ENCODE measurements around the gene ECPAS.
"Not testable (repeated sequence)": the region's sequence is repeated elsewhere in the genome, so short reads cannot be mapped to it uniquely, and the experiment has no call there.

ECPAS gene

DNA sequence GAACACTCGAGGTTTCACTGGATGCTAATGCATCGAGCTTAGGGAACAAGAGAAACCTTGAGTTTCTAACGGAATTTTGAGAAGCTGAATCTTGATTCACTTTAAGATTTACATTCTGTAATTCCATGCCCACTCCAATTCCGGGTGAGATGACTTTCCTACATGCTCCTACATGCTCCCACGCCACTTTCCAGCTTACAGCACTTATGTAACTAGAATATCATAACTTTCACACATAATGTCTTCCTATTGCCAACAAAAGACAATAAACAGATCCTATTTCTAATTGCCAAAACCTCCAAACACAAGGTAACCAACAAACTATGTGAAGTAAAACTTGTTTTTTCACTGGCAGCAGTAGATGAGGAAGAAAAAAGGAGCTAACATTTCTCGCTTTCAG, 72.9 kb downstream of the ECPAS start:
- no peak for DNase-seq (ENCODE audit: low spot score)

DNA sequence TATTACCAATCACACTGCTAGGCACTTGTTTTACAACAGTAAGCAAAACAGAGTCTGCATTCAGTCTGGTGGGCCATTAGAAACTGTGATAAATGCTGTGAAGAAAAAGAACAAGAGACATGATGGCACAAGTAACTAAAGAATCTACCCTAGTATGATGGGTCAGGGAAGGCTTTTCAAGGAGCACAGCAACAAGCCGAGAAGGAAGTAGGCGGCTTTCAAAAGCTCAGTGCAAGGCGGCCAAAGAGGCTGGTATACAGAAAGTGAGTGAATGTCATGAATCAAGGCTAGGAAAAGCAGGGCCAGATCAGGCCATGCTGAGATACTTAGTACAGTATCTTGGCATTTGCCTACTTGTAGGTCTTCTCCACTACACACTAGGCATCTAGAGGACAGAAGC, 76.4 kb downstream of the ECPAS start:
- DNase-seq (ENCODE audit: low spot score) = no peak

DNA sequence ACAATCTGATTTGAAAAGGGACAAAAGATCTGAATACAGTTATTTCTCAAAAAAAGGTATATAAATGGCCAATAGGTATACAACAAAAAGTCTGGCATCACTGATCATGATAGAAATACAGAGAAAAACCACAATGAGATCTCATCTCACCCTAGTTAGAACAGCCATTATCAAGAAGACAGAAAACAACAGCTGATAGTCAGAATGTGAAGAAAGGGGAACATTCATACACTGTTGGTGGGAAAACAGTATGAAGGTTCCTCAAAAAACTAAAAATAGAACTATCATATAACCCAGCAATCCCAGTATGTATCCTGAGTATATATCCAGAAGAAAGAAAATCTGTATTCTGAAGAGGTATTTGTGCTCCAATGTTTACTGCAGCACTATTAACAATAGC, 78.5 kb downstream of the ECPAS start:
- DNase-seq (ENCODE audit: low spot score) = no peak

DNA sequence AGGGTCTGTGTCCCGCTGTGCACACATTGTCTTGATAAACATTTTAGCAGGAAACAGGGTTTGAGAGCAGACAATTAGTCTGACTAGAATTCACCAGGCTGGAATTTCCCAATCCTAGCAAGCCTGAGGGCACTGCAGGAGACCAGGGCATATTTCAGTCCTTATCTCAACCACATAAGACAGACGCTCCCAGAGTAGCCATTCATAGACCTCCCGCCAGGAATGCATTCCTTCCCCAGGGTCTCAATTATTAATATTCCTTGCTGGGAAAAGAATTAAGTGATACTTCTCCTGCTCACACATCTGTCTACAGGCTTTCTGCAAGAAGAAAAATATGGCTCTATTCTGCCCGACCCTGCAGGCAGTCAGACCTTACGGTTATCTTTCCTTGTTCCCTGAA, 82.7 kb downstream of the ECPAS start:
- not testable (repeated sequence) for DNase-seq (ENCODE audit: low spot score)

DNA sequence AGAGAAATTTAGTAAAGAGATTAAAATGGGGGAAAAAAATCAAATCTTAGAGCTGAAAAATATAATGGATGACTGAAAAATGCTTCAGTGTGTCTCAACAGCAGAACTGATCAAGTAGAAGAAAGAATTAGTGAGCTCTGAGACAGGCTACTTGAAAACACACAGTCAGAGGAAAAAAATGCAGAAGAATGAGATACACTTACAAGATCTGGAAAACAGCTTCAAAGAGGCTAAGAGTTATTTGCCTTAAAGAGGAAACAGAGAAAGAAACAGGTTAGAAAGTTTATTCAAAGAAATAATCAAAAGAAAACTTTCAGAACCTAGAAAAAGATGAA, 83.7 kb downstream of the ECPAS start:
- no peak for DNase-seq (ENCODE audit: low spot score)

DNA sequence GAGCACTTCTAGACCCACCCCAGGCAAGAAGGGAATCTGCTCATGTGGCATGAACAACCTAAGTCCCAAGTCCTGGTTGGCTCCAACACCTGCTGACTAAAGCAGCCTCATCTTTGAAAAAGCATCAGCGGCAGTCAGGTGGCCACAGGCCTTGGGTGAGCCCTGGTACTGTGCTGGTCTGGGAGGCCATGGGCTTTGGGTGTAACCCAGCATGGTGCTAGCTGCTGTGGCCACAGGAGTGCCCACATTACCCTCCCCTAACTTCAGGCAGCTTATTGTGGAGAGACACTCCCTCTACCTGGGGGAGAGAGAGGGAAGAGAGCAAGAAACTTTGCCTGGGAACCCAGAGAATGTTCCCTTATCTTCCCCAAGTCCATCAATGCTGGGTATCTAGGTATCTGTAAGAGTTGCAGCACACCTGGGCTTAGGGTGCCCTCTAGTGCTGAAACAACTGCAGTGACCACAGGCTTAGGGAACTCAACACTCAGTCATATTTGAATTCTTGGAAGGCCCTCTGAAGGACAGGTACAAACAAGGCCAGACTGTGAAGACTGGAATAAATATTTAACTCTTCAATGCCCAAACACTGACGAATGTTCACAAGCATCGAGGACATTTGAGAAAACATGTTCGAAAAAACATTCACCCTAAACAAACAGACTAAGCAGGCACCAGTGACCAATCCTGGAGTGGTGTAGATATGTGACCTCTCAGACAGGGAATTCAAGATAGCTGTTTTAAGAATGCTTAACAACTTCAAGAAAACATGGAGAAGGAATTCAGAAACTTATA, 84.2 kb downstream of the ECPAS start:
- DNase-seq (ENCODE audit: low spot score) = peak; percentile 42

DNA sequence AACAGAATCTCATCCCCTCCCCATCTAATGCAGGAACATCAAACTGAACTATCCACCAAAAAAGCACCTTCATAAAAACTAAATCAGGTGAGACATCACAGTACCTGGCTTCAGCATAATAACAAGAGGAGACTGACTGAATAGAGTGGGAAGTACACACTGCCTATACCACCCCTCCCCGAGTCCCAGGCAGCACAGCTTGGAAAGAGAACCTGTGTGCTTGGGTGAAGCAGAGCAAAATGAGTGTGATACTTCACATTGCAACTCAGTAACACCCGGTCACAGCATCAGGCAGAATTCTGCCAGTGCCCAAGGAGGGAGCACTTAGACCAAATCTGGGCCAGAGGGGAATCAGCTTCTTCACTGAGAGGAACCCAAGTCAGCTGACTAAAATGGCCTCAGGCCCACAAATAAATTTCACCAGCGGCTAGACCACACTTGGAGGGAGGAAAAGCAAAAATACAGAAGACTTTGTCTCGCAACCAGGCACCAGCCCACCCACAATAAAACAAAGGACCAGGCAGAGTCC, 84.9 kb downstream of the ECPAS start:
- no peak for DNase-seq (ENCODE audit: low spot score)

DNA sequence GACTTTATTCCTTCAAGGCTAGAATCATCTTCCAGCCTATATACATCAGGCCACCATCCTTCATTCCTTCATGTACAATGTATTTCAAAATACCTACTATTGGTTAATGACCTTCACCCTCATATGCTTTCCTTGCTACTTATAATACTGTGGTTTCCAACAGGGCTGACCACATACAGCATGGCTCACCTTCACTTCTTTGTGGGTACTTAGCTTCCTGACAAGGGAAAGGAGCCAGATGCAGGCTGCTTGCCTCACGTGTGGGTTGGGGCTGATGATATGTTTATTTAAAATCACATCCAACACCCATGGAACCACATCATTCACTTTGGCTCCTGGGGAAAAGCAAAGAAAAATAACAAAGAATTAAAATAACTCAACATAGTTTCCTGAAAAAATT, 90.2 kb downstream of the ECPAS start:
- no peak for DNase-seq (ENCODE audit: low spot score)

DNA sequence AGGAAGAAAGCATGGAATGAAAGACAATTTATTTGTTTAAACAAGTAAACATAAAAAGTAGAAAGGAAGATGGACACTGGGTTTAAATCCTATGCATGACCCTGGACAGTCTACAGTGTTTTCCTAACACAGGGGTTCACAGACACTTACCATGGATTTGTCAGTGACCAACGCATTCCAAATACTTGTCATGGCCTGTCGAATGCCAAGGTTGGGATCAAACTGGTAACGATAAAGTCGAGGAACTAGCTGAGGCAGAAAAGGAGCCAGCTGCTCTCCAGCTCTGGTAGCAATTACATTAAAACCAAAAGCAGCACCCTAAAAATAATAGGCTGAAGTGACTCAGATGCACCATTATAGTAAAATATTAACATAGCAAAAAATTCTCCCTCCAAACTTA, 94.8 kb downstream of the ECPAS start:
- DNase-seq (ENCODE audit: low spot score) = no peak

DNA sequence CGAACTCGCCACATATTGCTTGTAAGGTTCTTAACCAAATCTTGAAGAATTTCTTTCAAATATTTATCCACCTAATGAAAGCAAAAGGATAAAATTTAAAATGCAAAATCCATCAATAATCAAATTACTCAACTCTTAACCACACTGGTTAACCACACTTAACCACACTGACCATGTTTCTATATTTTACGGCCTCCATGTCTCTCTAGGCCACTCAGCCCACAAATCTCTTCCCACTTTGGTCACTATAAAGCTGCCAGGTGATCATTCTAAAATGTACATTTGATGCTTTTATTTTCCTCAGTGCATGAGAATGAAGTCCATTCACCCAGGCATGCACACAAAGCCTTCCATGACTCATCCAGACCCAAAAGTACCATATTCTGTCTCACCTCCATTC, 97.8 kb downstream of the ECPAS start:
- DNase-seq (ENCODE audit: low spot score) = no peak

DNA sequence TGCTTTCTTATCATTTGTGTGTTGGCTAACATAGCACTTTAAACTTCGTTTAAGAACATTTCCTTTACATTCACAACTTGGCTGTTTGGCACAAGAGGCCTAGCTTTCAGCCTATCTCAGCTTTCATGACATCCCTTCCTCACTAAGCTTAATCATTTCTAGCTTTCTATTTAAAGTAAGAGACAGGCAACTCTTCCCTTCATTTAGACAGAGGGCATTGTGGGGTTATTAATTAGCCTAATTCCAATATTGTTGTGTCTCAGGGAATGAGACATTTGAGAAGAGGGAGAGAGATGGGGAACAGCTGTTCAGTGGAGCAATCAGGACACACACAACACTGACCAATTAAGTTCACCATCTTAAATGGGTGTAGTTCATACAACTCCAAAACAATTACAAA, 103.2 kb downstream of the ECPAS start:
- DNase-seq (ENCODE audit: low spot score) = no peak

DNA sequence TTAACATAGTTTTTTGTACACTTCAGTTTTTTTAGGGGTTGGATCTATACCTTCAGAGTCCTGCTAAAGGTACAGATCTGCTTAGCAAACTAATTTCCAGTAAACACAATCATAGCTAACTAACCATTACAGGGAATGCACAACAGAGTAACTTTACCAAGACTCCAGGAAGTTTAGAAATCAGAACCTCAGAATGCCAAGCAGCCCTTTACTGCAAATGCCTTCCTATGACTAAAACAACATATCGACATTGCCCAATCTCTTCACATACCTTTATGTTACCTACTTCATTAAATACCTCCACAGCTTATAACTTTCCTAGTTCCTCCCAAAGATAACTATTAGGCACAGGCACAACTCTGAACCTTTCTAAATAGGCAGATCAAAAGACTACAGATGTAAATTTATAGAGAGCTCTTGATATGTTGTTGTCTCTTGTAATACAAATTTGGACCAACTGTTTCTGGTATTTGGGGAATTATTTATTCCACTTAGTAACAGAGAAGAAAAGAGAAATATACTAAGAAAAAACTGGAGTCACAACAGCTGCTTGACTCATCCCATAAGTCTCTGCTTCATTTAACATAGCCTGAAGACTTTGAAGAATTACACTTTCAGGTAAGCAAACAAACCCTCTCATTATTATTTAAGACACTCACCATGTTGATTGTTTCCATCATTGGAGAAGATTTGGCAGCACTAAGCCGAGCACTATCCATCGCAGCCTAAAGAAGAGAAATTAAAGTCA, 108.2 kb downstream of the ECPAS start:
- DNase-seq (ENCODE audit: low spot score) = no peak

DNA sequence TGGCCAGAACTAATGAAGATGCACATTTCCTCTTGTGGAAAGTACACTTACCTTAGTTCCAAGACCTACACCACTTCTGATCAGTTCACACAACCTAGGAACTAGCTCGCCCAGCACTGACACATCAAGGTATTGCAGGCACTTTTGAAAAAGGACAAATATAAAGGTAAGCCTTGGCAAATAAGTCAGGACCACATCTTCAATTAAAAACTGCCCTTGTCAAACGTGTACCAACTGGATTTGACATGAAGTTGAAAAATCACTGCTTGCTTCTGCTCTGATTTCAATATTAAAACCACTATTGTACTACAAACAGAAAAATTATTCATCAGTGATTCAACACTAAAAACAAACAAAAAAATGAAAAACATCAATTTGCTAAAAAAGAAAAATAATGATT, 109.1 kb downstream of the ECPAS start:
- no peak for DNase-seq (ENCODE audit: low spot score)

DNA sequence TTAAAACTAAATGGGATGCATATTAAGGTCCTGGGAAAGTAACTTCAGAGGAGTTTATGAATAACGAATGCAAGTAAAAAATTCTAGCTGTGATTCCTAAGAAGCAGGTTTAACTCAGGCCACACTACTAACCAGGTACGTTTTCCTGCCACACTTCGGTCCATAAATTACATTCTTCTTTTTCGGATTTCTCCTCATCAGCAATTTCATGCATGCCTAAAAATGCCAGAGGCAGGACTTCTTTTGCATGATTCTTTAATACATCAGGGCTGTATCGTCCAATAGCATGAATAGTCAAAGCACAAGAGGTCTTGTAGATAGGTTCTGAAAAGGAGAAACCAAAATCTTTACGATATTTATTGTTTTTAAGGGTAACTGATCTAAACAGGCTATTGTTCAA, 111.9 kb downstream of the ECPAS start:
- no peak for DNase-seq (ENCODE audit: low spot score)

DNA sequence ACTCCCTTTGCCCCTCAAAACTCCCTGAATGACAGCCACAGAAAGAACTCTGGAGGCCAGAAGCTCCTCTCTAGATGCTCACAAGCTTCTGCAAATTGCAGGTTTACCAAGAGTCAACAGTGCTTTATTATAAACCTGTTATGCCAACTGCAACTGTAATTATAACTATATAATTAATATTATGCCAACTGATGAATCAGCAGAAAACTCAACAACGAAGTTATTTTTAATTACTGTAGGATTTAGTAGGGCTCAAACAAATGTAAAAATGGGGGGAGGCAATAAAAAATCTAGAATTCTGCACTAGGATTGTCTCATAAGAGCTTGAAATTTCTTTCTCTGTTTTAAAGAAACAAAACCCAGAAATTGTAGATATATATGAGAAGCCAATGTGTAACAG, 117.2 kb downstream of the ECPAS start:
- no peak for DNase-seq (ENCODE audit: low spot score)

DNA sequence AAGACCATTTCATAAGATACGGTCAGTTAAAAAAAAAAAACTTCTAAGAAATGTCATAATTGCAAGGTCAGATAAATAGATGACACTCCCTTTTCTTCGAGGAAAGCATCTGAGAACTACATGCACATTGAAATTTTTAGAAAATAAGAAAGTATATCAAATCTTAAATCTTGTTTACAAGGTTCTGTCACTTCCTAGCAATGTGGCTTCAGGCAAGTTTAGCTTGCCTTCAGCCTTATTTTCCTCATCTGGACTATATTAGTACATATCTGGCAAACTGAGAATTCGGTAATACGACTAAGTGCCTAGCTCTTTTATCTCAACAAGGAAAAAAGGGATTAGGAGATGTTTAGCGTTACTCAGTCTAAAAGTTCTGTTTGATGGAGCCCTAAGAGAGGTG, 121.7 kb downstream of the ECPAS start:
- peak; percentile 39 for DNase-seq (ENCODE audit: low spot score)

DNA sequence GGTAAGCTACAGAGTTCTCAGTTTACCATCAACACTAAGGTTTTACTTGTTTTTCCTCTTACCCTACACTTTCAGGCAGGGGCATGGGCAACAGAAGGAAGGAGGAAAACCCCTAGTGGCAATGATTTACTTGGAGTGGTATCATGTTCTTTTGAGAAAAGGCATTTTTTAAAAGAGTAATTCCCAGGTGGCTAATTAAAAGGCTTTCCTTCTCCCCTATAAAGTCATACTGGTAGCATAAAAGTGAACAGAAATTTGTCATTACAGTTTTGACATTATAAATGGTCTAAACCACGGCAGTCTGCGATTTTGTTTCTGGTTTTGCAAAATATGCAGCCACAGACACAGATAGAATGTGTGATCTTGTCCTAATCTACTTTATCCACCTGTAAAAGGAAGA, 123.3 kb downstream of the ECPAS start:
- DNase-seq (ENCODE audit: low spot score) = no peak

DNA sequence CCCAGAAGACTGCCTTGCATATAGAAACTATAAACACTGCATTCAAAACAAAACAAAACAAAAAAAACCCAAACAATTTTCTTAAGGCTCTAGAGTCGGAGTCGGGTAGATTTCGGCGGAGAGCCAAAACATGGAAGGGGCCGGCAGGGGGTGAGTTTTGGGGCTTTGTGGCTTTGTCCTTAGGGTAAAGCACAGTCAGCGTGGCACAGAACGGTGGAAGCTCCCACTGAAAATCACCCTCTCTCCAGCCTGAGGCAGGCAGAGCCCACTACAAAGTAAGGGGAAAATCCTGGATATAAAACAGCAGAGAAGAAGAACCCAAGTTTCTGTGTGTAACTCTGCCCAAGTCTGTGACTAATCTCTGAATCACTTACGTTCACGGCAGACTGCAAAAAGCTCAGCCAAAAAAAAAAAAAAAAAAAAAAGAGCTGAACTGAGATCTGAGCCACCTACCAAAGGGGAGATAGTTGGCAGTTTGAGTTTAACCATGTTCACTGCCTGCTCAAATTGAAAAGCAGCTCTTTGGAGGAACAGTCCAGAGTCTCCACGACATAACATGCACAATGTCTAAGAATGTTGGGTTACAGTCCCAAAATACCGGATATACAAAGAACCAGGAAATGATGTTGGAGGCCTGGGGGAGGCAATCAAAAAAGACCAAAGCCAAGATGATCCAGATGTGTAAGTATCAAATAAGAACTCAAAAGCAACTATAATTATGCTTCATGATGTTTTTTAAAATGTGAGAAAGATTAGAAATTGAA, 127.5 kb downstream of the ECPAS start:
- DNase-seq (ENCODE audit: low spot score) = no peak

DNA sequence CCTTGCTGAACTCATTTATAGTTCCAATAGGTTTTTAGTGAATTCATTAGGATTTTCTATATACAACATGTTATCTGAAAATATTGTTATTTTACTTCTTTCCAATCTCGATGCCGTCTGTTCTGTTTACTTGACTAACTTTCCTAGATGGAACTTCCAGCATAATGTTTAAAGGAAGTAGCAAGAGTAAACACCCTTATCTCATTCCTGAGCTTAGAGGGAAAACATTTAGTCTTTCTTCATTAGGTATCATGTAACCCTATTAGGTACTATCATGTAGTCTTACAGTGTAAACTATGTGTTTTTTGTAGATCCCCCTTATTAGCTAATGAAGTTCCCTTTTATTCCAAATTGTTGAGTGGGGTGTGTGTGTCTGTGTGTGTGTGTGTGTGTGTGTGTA, 131.6 kb downstream of the ECPAS start:
- no peak for DNase-seq (ENCODE audit: low spot score)

DNA sequence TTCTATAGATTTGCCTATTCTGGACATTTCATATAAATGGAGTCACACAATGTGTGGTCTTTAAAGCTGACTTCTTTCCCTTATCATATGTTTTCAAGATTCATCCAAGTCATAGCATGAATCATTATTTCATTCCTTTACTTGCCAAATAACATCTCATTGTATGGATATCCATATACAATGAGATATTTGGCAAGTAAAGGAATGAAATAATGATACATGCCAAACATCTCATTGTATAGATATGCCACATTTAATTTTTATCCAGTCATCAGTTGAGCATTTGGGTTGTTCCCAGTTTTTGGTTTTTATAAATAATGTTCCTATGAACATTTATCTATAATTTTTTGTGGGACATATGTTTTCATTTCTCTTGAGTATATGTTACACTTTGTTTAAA, 133.6 kb downstream of the ECPAS start:
- DNase-seq (ENCODE audit: low spot score) = no peak

DNA sequence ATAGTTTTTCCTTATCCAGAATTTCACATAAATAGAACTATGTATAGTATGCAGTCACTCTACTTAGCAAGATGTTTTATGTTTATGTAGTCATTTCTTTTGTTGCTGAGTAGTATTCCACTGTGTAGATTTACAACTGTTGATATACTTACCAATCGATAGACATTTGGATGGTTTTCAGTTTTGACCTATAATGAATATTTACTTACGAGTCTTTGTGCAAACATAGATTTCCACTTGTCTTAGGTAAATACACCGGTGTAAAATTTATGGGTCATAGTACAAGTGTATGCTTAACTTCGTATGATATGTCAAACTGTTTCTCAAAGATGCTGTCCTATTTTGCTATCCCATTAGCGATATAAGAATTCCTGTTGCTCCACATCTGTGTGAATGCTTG, 134.4 kb downstream of the ECPAS start:
- no peak for DNase-seq (ENCODE audit: low spot score)

DNA sequence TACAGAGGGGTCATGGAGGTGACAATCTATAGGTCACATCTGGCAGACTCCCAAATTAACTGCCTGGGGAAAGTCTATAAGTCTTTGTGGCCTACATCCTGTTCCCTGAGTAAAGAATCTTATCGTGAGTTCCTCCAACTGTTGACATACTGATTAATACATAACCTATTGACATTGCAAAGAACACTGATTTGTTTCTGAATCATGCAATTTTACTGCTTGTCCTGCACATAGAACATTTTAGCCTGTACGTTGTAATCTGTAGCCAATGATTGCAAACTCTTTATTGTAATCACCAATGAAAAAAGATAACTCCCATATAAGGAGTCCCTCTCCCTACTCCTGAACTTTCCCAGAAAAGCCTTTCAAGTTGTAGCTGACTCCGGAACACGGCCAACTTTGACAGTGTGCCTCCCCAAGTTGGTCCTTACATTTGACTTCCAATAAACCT, 135.3 kb downstream of the ECPAS start:
- no peak for DNase-seq (ENCODE audit: low spot score)
